TTC549 (cell line): ENCODE results near the gene C16orf54.
A peak's percentile ranks its signal among the peaks of the same experiment; 100 is the strongest.
"Not testable (repeated sequence)": the region's sequence is repeated elsewhere in the genome, so short reads cannot be mapped to it uniquely, and the experiment has no call there.

ENCODE experiments used
- FAIRE-seq: peaks from 2 replicates; lab custom pipeline; 2012; peaks lifted over from hg19 to GRCh38; lab: Jason Lieb, UNC

C16orf54 gene

DNA sequence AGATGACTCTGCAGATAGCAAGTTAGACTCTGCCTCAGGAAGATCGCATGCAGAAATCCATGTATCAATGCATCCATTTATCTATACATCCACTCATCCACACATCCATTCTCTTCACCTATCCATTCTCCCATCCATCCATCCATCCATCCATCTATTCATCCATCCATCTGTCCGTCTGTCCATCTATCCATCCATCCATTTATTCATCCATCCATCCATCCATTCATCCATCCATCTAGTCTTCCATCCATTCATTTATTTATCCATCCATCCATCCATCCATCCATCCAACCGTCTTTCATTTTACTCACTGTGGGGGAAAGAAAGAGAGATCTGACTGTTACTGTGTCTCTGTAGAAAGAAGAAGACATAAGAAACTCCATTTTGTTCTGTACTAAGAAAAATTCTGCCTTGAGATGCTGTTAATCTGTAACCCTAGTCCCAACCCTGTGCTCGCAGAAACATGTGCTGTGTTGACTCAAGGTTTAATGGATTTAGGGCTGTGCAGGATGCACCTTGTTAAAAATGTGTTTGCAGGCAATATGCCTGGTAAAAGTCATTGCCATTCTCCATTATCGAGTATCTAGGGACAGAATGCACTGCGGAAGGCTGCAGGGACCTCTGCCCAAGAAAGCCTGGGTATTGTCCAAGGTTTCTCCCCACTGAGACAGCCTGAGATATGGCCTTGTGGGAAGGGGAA, 5.7 kb downstream of the C16orf54 start:
- not testable (repeated sequence) for FAIRE-seq

- no peak for FAIRE-seq
Measured at GRCh38 chr16:29738514-29738913, 7.3 kb downstream of the C16orf54 start.

- no peak for FAIRE-seq
Measured at GRCh38 chr16:29737713-29738112, 8.1 kb downstream of the C16orf54 start.

- no peak for FAIRE-seq
Measured at GRCh38 chr16:29736764-29737163, 9.0 kb downstream of the C16orf54 start.

DNA sequence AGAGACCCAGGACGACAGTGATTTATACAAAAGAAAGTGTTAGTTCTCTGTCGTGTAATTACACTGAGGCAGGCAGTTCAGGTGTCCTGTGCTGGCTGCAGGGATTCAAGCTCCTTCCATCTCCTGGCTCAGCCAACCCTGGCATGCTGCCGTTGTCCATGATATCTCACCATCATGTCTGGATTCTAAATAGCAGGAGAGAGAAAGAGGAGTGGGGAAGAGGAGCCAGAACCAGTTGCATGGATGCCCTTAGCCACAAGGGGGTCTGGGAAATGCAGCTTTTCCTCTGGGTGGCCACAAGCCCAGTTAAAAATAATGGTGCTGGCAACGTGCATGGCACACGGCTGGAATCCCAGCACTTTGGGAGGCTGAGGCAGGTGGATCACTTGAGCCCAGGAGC, 9.7 kb downstream of the C16orf54 start:
- no peak for FAIRE-seq

DNA sequence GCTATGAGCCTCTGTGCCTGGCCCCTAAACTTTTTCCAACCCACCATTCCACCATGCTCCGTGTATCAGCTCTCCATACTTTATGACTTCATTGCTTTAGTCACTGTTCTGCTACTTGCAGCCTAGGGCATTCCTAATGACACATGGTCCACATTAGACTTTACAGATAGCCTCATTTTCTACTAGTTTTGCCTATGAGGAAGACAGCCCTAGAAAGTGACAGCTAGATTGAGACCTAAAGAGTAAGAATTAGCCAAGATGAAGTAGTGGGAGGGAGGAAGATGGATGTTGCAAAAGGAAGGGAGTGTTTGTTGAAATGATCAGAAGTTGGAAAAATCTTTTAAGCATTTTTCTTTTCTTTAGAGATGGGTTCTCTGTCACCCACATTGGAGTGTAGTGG, 11.0 kb downstream of the C16orf54 start:
- no peak for FAIRE-seq

DNA sequence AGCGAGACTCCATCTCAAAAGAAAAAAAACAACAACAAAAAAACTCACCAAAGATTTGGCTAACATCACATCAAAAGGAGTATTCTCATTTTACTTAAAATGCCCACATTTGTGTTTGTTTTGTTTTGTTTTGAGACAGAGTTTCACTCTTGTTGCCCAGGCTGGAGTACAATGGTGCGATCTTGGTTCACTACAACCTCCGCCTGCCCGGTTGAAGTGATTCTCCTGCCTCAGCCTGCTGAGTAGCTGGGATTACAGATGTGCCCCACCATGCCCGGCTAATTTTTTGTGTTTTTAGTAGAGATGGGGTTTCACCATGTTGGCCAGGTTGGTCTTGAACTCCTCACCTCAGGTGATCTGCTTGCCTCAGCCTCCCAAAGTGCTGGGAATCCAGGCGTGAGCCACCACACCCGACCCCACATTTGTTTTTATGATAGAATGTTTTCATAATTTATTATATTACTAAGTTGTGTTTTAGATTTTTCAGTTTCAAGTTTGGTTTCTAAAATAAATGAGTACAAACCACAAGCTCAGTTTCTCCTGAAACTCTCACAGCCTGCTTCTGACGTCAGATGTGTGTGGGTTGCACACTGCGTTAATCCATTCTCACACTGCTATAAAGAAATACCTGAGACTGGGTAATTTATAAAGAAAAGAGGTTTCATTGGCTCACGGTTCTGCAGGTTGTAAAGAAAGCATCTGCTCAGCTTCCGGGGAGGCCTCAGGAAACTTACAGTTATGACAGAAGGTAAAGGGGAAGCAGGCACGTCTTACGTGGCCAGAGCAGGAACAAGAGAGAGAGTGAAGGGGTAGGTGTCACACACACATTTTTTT, 13.8 kb downstream of the C16orf54 start:
- not testable (repeated sequence) for FAIRE-seq

- FAIRE-seq, result no peak
Measured at GRCh38 chr16:29730649-29731048, 15.1 kb downstream of the C16orf54 start.

DNA sequence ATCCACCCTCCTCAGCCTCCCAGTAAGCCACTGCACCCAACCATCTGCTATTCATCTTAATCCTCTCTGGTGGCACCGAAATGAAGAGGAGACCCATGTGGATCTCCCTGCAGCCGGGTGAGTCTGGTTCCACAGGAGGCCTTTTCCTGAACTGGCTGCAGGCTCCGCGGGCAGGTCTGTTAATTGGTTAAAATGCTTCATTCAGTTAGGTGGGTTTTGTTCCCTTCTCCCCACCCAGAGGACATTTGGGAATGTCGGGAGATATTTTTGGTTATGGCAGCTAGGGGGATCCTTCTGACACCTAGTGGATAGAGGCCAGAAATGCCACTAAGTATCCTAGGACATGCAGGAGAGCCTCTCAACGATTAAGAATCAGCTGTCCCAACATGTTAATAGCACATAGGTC, 16.7 kb downstream of the C16orf54 start:
- no peak for FAIRE-seq

- FAIRE-seq, result no peak
Measured at GRCh38 chr16:29727452-29727851, 18.3 kb downstream of the C16orf54 start.

GRCh38 chr16:29726845-29727377, 18.9 kb downstream of the C16orf54 start:
- FAIRE-seq, result no peak

DNA sequence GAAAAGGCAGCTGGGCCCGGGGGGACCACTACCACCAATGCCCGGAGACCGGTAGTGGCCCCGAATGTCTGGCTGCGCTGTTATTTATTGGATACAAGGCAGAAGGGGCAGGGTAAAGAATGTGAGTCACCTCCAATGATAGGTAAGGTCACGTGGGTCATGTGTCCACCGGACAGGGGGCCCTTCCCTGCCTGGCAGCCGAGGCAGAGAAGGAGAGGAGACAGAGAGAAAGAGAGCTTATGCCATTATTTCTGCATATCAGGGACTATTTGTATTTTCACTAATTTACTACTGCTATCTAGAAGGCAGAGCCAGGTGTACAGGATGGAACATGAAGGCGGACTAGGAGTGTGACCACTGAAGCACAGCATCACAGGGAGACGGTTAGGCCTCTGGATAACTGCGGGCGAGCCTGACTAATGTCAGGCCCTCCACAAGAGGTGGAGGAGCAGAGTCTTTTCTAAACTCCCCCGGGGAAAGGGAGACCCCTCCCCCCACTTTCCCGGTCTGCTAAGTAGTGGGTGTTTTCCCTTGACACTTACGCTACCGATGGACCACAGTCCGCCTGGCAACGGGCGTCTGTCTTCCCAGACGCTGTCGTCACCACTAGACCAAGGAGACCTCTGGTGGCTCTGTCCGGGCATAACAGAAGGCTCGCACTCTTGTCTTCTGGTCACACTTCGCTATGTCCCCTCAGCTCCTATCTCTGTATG, 24.5 kb downstream of the C16orf54 start:
- peak; percentile 31 for FAIRE-seq

DNA sequence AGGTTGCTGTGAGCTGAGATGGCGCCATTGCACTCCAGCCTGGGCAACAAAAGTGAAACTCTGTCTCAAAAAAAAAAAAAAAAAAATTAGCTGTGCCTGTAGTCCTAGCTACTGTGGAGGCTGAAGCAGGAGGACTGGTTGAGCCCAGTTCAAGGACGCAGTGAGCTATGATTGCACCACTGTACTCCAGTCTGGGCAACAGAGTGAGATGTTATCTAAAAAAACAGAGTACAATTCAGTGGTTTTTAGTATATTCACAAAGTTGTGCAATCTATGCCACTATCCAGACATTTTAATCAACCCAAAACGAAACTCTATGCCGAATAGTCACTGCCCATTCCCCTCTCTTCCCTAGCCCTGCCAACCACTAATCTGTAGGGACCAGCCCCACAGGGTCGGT, 25.1 kb downstream of the C16orf54 start:
- FAIRE-seq, result no peak

- FAIRE-seq, result no peak
Measured at GRCh38 chr16:29719063-29719462, 26.7 kb downstream of the C16orf54 start.

DNA sequence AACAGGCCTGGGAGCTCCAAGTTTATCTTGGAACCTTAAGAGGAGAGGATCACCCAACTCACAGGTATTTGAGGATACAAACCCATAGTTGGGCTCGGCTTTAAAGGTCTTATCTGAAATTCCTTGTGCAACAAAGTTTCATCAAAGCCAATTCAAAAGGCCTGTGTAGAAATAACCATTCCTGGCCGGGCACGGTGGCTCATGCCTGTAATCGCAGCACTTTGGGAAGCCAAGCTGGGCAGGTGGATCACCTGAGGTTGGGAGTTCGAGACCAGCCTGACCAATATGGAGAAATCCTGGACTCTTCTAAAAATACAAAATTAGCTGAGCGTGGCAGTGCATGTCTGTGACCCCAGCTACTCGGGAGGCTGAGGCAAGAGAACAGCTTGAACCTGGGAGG, 28.7 kb downstream of the C16orf54 start:
- FAIRE-seq, result no peak

- FAIRE-seq, result no peak
Measured at GRCh38 chr16:29714972-29715371, 30.8 kb downstream of the C16orf54 start.

DNA sequence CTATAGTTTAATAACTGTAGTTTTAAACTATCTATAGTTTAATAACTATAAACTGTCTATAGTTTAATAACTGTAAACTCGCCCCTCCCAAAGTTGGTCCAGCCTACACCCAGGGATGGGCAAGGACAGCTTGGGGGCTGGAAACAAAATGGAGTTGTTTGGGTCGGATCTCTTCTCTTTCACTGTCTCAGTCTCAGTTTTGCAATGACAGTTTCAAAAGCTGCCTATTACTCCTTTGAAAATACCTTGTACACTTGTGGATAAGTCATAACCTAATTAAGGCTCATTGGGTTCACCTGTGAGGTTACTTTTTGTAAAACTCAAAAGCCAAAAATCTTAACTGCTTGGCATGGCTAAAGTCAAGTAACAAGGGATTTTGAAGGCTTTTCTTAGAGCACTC, 31.4 kb downstream of the C16orf54 start:
- no peak for FAIRE-seq

GRCh38 chr16:29712809-29713208, 33.0 kb downstream of the C16orf54 start:
- FAIRE-seq, result no peak

- FAIRE-seq, result peak; percentile 41
Measured at GRCh38 chr16:29710227-29711219, 35.3 kb downstream of the C16orf54 start.

DNA sequence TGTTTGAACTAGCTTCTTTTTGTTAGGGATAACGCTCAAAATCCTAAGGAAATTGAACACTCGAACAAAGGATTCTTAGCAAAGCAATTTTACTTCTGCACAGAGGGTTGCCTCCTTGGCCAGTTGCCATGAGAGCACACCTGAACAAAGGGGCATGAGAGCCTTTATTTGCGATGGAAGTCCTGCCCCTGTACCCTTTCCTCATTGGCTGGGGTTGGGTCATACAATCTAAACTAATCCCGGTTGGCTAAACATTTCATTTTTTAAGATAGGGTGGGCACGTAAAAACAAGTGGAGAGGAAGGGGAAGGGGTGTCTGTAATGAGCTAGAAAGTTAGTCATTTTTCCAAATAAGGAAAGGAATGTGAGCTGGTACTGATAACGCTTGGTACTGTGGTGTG, 36.1 kb downstream of the C16orf54 start:
- FAIRE-seq, result not testable (repeated sequence)

GRCh38 chr16:29708917-29709600, 36.7 kb downstream of the C16orf54 start:
- FAIRE-seq, result no peak
